ENCODE measurements around the gene FBLN5.

FBLN5 gene

GRCh38 chr14:91945751-91946621 is 1.5 kb downstream of the FBLN5 start:
- DNase-seq: no peak

GRCh38 chr14:91942946-91943345 is 4.5 kb downstream of the FBLN5 start:
- no peak for DNase-seq

- DNase-seq: no peak
Observed at GRCh38 chr14:91942128-91942527, 5.4 kb downstream of the FBLN5 start.

GRCh38 chr14:91940209-91940608 is 7.3 kb downstream of the FBLN5 start:
- DNase-seq: no peak

GRCh38 chr14:91935586-91935985 is 11.9 kb downstream of the FBLN5 start:
- no peak for DNase-seq

GRCh38 chr14:91934554-91935285 is 12.8 kb downstream of the FBLN5 start:
- DNase-seq: no peak

- DNase-seq: no peak
Observed at GRCh38 chr14:91931478-91932088, 15.9 kb downstream of the FBLN5 start.

GRCh38 chr14:91929700-91930099 is 17.8 kb downstream of the FBLN5 start:
- DNase-seq: no peak

- no peak for DNase-seq
Observed at GRCh38 chr14:91927800-91928199, 19.7 kb downstream of the FBLN5 start.

GRCh38 chr14:91927191-91927590 is 20.3 kb downstream of the FBLN5 start:
- no peak for DNase-seq

- no peak for DNase-seq
Observed at GRCh38 chr14:91926131-91926890, 21.2 kb downstream of the FBLN5 start.

- no peak for DNase-seq
Observed at GRCh38 chr14:91925727-91926121, 21.8 kb downstream of the FBLN5 start.

GRCh38 chr14:91925001-91925726 is 22.3 kb downstream of the FBLN5 start:
- no peak for DNase-seq

GRCh38 chr14:91920526-91920925 is 27.0 kb downstream of the FBLN5 start:
- no peak for DNase-seq

- no peak for DNase-seq
Observed at GRCh38 chr14:91919814-91920213, 27.7 kb downstream of the FBLN5 start.

GRCh38 chr14:91918186-91918883 is 29.2 kb downstream of the FBLN5 start:
- DNase-seq: no peak

- DNase-seq: no peak
Observed at GRCh38 chr14:91912035-91912434, 35.5 kb downstream of the FBLN5 start.

GRCh38 chr14:91911474-91912032 is 35.9 kb downstream of the FBLN5 start:
- no peak for DNase-seq

GRCh38 chr14:91910196-91910595 is 37.3 kb downstream of the FBLN5 start:
- DNase-seq: no peak

- DNase-seq: no peak
Observed at GRCh38 chr14:91906374-91906773, 41.1 kb downstream of the FBLN5 start.

GRCh38 chr14:91904956-91905645 is 42.4 kb downstream of the FBLN5 start:
- DNase-seq: no peak
